Measurements from ENCODE around the gene DSTYK. TPM values are rescaled to one million over a fixed set of nuclear protein-coding genes. Genes with fewer than 3 reads are reported as not detected.

The DSTYK gene
- total RNA-seq, 1 experiment from 2014 or later = 6.3 TPM

- intact Hi-C loops (cut with micrococcal nuclease; ENCODE audit: unreplicated experiment) = no loop called here
- DNase-seq = no peak
- Mint-ChIP-seq H3K4me1 (ENCODE audit: low read depth, unreplicated experiment) (no peaks in the 10 kb centered on the region), H3K27me3 (ENCODE audit: insufficient read depth, unreplicated experiment) (no peaks in the 10 kb centered on the region), H3K27ac (ENCODE audit: unreplicated experiment) (no peak overlapping the region), H3K36me3 (ENCODE audit: insufficient read depth, unreplicated experiment) (peaks cover 63% of the 10 kb centered on the region), H3K9me3 (ENCODE audit: unreplicated experiment) (no peaks in the 10 kb centered on the region), H3K4me3 (ENCODE audit: unreplicated experiment) (no peak overlapping the region)
- TF ChIP-seq, protein P1, sequence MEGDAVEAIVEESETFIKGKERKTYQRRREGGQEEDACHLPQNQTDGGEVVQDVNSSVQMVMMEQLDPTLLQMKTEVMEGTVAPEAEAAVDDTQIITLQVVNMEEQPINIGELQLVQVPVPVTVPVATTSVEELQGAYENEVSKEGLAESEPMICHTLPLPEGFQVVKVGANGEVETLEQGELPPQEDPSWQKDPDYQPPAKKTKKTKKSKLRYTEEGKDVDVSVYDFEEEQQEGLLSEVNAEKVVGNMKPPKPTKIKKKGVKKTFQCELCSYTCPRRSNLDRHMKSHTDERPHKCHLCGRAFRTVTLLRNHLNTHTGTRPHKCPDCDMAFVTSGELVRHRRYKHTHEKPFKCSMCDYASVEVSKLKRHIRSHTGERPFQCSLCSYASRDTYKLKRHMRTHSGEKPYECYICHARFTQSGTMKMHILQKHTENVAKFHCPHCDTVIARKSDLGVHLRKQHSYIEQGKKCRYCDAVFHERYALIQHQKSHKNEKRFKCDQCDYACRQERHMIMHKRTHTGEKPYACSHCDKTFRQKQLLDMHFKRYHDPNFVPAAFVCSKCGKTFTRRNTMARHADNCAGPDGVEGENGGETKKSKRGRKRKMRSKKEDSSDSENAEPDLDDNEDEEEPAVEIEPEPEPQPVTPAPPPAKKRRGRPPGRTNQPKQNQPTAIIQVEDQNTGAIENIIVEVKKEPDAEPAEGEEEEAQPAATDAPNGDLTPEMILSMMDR (IDR thresholded peaks at IDR 0.05; ENCODE audit: insufficient read depth in 1 of 2, low read depth in 1 of 2, low read length in 1 of 2, severe bottlenecking in 1 of 2, unreplicated experiment in 1 of 2) = no peak
- H3K4me1 ChIP-seq = no peaks in the 10 kb centered on the region
- H3K9me3 ChIP-seq = no peaks in the 10 kb centered on the region
- H3K36me3 ChIP-seq (ENCODE audit: control insufficient read depth, insufficient read depth, low read length) = peaks cover 1% of the 10 kb centered on the region; the same call in 1 of the 2 replicates
- BruUV-seq (replicated peaks) = no TSS peak
- ChIA-PET POLR2A (no interaction called here), CTCF (interaction anchor here (1.0 kb wide), 1 partner anchor 34 kb away, joined by 3 read pairs; no protein-coding TSS in a partner anchor)
- H3K4me3 ChIP-seq (ENCODE audit: low read depth, low read length) = no peak overlapping the region
- H3K27me3 ChIP-seq (replicated peaks; ENCODE audit: control insufficient read depth, insufficient read depth, low read length) = no peaks in the 10 kb centered on the region
Measured at GRCh38 chr1:205095422-205095821, 116.1 kb downstream of the DSTYK start.

Other genes starting within 250 kb of the DSTYK start
- not detected in 2 replicates for gene CNTN2, start 168.5 kb downstream of the DSTYK start, total RNA-seq (2022)
- 3.3 and 4.3 TPM in 2 replicates for gene TMEM81, start 127.2 kb downstream of the DSTYK start, total RNA-seq (2022)
- gene RBBP5, start 89.7 kb downstream of the DSTYK start, total RNA-seq (2022) = 17.9 and 19.0 TPM in 2 replicates
- 0.60 and 0.91 TPM in 2 replicates for gene TMCC2, start 16.2 kb upstream of the DSTYK start, total RNA-seq (2022)
- gene NUAK2, start 110.0 kb upstream of the DSTYK start, total RNA-seq (2022) = 25.7 and 27.0 TPM in 2 replicates
- not detected in 2 replicates for gene KLHDC8A, start 145.2 kb upstream of the DSTYK start, total RNA-seq (2022)
- gene LEMD1, start 210.4 kb upstream of the DSTYK start, total RNA-seq (2022) = not detected in 2 replicates
- gene BLACAT1, start 244.3 kb upstream of the DSTYK start, total RNA-seq (2022) = 0.21 and 0.34 TPM in 2 replicates